Kidney (tissue), 14 donors: ENCODE data around the gene NRF1. TPM values are rescaled to one million over a fixed set of nuclear protein-coding genes. Genes with fewer than 3 reads are reported as not detected.

Experiments used
- DNase-seq, 5 donors: peaks; one replicate each; pipeline ENCODE4 v3.0.0-alpha.2; 2013 to 2020
- FAIRE-seq: peaks from 2 replicates; lab custom pipeline; 2012; peaks lifted over from hg19 to GRCh38; lab: Jason Lieb, UNC
- H3K27ac ChIP-seq, 2 donors: one replicate each; pipeline ENCODE4 v1.7.0; 2013; ENCODE audit warnings: low read depth in 2 of 2, low read length in 2 of 2, inconsistent platforms in 1 of 2
- H3K27me3 ChIP-seq: one replicate; pipeline ENCODE4 v1.7.1; 2013; ENCODE audit warnings: low read length, inconsistent platforms; ENCODE audit not compliant: control insufficient read depth, insufficient read depth
- H3K36me3 ChIP-seq, 3 donors: one replicate each; pipeline versions ENCODE4 v1.7.0 to v1.7.1; 2013; ENCODE audit warnings: low read length in 3 of 3, control low read depth in 1 of 3, inconsistent platforms in 1 of 3; ENCODE audit not compliant: insufficient read depth in 3 of 3, control insufficient read depth in 2 of 3
- H3K4me1 ChIP-seq, 3 donors: one replicate each; pipeline versions ENCODE4 v1.7.0 to v1.7.1; 2013; ENCODE audit warnings: low read length in 3 of 3, inconsistent platforms in 1 of 3, low read depth in 1 of 3; ENCODE audit not compliant: control insufficient read depth in 2 of 3, insufficient read depth in 2 of 3
- H3K4me3 ChIP-seq, 3 donors: one replicate each; pipeline versions ENCODE4 v1.7.0 to v1.8.1; 2013; ENCODE audit warnings: low read length in 3 of 3, control low read depth in 1 of 3, inconsistent platforms in 1 of 3
- H3K9ac ChIP-seq, 3 donors: one replicate each; pipeline versions ENCODE4 v1.7.0 to v1.7.1; 2013; ENCODE audit warnings: low read length in 3 of 3, control low read depth in 1 of 3, inconsistent platforms in 1 of 3
- H3K9me3 ChIP-seq, 3 donors: one replicate each; pipeline versions ENCODE4 v1.7.0 to v1.7.1; 2013; ENCODE audit warnings: low read length in 3 of 3, control low read depth in 1 of 3, inconsistent platforms in 1 of 3; ENCODE audit not compliant: control insufficient read depth in 2 of 3, insufficient read depth in 1 of 3
- CTCF ChIP-seq: IDR thresholded peaks from 3 replicates; pipeline ENCODE4 v1.5.1; 2012; ENCODE audit warnings: mild to moderate bottlenecking, moderate library complexity, borderline replicate concordance; ENCODE audit not compliant: insufficient read depth; ENCODE audit errors: extremely low read depth
- intact Hi-C: fragments of 100-400 bp; cut with DNase I; formaldehyde crosslinking; loops from one replicate; pipeline ENCODE4 v1.11.1; 2022
- polyA plus RNA-seq: library from polyadenylated mRNA; stranded (reverse); fragments of 350-450 nt; fragmentation: Illumina TruSeq; extraction: RNeasy Lipid Tissue Mini Kit (QIAGEN cat#74804); gene quantifications from one replicate; pipeline ENCODE4 v1.2.3, GENCODE V29; 2014; ENCODE audit warnings: low read depth, low replicate concordance; ENCODE audit not compliant: insufficient read depth
- total RNA-seq: library from RNA; stranded (reverse); fragmentation: NEBNext Ultra II Directional; extraction: Animal tissue kit (Norgen Biotek cat#: 25700); gene quantifications from one replicate; pipeline ENCODE4 v1.2.1, GENCODE V29; 2021
- donor health status: control.
- donor health status: control.
- donor health status: control.
- donor health status: control.
- donor health status: control.
- donor health status: DM: yes; HTN: yes; CAD: no.
- donor health status: Normal renal cell carcinoma (clear cell type).

Gene NRF1
- total and polyA plus RNA-seq, 2 donors from 2014 or later: 8.8 to 19.4 TPM

- TF ChIP-seq CTCF: no peak
- H3K27me3 ChIP-seq: no peaks in the 10 kb centered on the region
These were observed 39.3 kb upstream of the NRF1 start for GRCh38 chr7:129572205-129572604.

GRCh38 chr7:129574487-129574886 is 37.0 kb upstream of the NRF1 start:
- FAIRE-seq: no peak
- intact Hi-C loops: no loop called here

More at GRCh38 chr7:129572205-129572604, 39.3 kb upstream of the NRF1 start:
- H3K36me3 ChIP-seq: no peaks in the 10 kb centered on the region
- no peak overlapping the region for H3K4me3 ChIP-seq
- no peaks in the 10 kb centered on the region for H3K4me1 ChIP-seq
- no peaks in the 10 kb centered on the region for H3K9me3 ChIP-seq
- H3K27ac ChIP-seq: no peak overlapping the region
- DNase-seq (no peak), FAIRE-seq (no peak)
- H3K9ac ChIP-seq: no peak overlapping the region
- intact Hi-C loops: no loop called here

GRCh38 chr7:129575699-129576098 is 35.8 kb upstream of the NRF1 start:
- peaks cover 0 to 6% (median 4%) of the 10 kb centered on the region in 3 donors for H3K9me3 ChIP-seq
- no peaks in the 10 kb centered on the region for H3K27me3 ChIP-seq
- intact Hi-C loops: no loop called here
- no peaks in the 10 kb centered on the region for H3K4me1 ChIP-seq
- TF ChIP-seq CTCF: no peak
- H3K27ac ChIP-seq: no peak overlapping the region
- H3K36me3 ChIP-seq: no peaks in the 10 kb centered on the region
- no peak overlapping the region for H3K4me3 ChIP-seq
- FAIRE-seq (no peak), DNase-seq (no peak)
- no peak overlapping the region for H3K9ac ChIP-seq

More at GRCh38 chr7:129574487-129574886, 37.0 kb upstream of the NRF1 start:
- Histone ChIP-seq H3K4me1 (no peaks in the 10 kb centered on the region), H3K9me3 (peaks cover 0 to 6% (median 4%) of the 10 kb centered on the region in 3 donors), H3K4me3 (no peak overlapping the region), H3K9ac (no peak overlapping the region), H3K36me3 (no peaks in the 10 kb centered on the region), H3K27me3 (no peaks in the 10 kb centered on the region), H3K27ac (no peak overlapping the region)
- DNase-seq: no peak
- TF ChIP-seq CTCF: no peak

GRCh38 chr7:129576138-129576537 is 35.4 kb upstream of the NRF1 start:
- Histone ChIP-seq H3K9ac (no peak overlapping the region), H3K27me3 (no peaks in the 10 kb centered on the region), H3K27ac (no peak overlapping the region), H3K4me1 (no peaks in the 10 kb centered on the region), H3K9me3 (peaks cover 0 to 6% (median 4%) of the 10 kb centered on the region in 3 donors), H3K36me3 (no peaks in the 10 kb centered on the region), H3K4me3 (no peak overlapping the region)
- intact Hi-C loops: no loop called here
- no peak for DNase-seq
- no peak for TF ChIP-seq CTCF
- FAIRE-seq: no peak
